ENCODE measurements around the gene USP35.

The USP35 gene

GRCh38 chr11:78193806-78194205 is 5.1 kb downstream of the USP35 start:
- peak in 2 of 42 donors; percentile 14 to 29 for DNase-seq
- intact Hi-C loops (cut with DNase I), result no loop called here

DNA sequence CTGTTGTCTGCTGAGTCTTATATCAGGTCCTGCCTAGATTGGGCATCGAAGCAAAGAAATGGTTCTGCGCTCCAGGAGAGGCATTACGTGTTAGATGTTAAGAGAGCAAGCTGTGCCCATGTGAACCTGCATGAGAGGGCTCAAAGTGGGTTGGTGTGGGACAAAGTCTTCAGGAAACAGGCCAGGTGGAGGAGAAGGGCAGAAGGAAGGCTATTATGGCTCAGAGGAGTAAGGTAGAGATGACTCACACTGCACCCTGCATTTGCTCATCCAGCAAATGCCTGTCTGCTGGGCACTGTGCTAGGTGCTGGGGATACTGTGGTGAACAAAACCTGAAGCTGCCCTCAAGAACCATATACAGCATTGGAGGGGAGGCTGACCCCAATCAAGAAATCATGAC is 5.8 kb downstream of the USP35 start:
- intact Hi-C loops (cut with DNase I), result no loop called here
- no peak for DNase-seq

DNA sequence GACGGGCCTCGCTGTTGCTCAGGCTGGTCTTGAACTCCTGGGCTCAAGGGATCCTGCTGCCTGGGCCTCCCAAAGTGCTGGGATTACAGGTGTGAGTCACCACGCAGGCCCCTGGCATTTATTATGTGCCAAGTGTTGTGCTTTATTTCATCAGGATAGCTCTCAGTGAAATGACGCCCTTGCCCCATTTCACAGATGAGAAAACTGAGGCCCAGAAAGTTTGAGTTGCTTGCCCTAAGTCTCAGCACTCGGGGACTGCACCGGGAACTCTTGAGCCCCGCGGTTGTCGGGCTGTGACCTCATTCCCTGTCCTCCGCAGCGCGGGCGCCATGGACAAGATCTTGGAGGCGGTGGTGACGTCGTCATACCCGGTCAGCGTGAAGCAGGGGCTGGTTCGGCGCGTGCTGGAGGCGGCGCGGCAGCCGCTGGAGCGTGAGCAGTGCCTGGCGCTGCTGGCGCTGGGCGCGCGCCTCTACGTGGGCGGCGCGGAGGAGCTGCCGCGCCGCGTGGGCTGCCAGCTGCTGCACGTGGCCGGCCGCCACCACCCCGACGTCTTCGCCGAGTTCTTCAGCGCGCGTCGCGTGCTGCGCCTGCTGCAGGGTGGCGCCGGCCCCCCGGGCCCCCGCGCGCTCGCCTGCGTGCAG is 7.3 kb downstream of the USP35 start:
- DNase-seq, result peak in 8 of 42 donors; percentile 1 to 48 (median 31)
- intact Hi-C loops (cut with DNase I), result no loop called here

DNA sequence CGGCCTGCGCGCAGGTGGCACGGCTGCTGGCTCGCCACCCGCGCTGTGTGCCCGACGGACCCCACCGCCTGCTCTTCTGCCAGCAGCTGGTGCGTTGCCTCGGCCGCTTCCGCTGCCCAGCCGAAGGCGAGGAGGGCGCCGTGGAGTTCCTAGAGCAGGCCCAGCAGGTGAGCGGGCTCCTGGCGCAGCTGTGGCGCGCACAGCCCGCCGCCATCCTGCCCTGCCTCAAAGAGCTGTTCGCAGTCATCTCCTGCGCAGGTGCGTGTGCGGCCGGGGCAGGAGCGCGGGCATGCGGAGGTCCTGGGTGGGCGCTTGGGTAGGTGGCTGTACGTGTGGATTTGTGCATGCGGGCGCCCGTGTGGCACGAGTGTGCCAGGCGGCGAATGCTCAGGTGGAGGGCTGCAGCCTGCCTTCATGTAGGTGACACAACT is 8.0 kb downstream of the USP35 start:
- peak in 1 of 42 donors; percentile 24 for DNase-seq
- intact Hi-C loops (cut with DNase I), result no loop called here

DNA sequence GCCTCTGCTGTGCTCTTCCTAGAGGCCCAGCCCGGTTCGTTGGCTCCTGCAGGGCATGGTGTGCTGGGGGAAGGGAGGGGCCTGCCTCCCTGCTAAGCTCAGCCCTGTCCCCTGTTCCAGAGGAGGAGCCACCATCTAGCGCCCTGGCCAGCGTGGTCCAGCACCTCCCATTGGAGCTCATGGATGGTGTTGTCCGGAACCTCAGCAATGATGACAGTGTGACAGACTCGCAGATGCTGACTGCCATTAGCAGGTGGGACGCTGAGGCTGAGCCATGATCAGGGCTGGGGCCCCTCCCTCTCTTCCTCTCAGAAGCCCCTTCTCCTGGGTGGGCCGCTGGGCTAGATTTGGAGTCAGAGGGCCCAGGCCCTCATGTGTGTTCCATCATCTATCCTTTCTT is 9.1 kb downstream of the USP35 start:
- peak in 1 of 42 donors; percentile 16 for DNase-seq
- intact Hi-C loops (cut with DNase I), result no loop called here

DNA sequence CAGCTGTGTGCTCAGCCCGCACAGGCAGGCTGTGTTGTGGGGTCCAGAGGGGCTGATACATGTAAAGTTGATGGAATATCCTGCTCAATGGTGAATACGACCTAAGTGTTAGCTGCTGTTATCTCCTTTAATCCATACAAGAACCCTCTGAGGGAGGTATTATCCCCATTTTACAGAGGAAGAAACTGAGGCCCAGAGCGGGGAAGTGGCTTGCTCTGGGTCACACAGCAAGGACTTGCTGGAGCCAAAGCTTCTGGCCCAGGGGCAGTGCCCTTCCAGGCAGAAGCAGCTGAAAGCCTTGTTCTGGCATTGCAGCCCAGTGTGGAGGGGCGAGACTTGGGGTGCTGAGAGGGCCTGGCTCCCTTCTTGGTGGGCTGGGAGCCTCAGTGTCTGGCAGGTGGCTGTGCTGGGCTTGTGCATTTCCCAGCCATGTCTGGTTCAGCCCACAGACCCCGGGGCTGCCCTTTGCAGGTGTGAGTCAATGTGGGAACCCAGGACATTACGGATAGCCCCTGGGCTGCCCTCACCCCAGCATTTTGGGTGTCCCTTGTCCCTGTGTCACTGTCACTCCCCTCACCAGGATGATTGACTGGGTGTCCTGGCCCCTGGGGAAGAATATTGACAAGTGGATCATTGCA is 10.4 kb downstream of the USP35 start:
- DNase-seq, result peak in 2 of 42 donors; percentile 1 to 7
- intact Hi-C loops (cut with DNase I), result no loop called here

GRCh38 chr11:78199653-78200015 is 10.9 kb downstream of the USP35 start:
- peak in 1 of 42 donors; percentile 5 for DNase-seq
- intact Hi-C loops (cut with DNase I), result no loop called here

DNA sequence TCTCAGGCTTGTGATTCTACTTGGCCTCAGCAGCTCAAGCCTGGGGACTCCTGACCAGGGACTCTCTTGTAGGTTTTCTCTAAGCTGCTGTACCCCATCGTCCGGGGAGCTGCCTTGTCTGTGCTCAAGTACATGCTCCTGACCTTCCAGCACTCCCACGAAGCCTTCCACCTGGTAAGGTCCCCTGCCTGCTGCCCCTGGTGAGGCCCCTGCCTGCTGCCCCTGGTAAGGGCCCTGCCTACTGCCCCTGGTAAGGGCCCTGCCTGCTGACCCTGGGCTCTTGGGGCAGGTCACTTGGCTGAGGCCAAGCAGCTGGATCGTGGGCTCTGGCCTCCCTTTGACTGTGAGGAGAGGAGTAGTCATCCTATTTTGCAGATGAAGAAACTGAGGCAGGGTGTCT is 11.3 kb downstream of the USP35 start:
- intact Hi-C loops (cut with DNase I), result no loop called here
- DNase-seq, result peak in 2 of 42 donors; percentile 0 to 13

GRCh38 chr11:78200553-78200952 is 11.8 kb downstream of the USP35 start:
- intact Hi-C loops (cut with DNase I), result no loop called here
- DNase-seq, result peak in 1 of 42 donors; percentile 8

- intact Hi-C loops (cut with DNase I), result no loop called here
- peak in 1 of 42 donors; percentile 4 for DNase-seq
These were observed 12.5 kb downstream of the USP35 start for GRCh38 chr11:78201096-78201818.

DNA sequence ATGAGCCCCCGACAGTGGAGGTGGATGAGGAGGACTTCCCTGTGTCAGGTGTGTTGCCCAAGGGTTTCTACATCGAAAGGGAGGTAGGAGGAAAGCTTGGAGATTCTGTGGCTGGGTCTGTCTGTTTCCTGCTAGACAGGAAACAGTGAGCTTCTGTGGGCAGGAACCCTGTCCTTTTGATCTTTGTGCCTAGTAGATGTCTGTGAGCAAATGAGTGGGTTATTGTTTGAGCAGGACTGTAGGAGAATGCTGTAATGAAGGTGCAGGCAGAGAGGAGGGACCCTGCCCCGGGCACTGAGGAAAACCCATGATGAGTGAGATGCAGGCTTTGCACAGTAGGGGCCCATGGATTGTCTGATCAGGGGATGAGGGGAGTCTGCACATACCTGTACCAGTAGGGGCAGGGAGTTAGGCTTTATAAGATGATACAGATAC is 14.0 kb downstream of the USP35 start:
- DNase-seq, result no peak
- intact Hi-C loops (cut with DNase I), result no loop called here

DNA sequence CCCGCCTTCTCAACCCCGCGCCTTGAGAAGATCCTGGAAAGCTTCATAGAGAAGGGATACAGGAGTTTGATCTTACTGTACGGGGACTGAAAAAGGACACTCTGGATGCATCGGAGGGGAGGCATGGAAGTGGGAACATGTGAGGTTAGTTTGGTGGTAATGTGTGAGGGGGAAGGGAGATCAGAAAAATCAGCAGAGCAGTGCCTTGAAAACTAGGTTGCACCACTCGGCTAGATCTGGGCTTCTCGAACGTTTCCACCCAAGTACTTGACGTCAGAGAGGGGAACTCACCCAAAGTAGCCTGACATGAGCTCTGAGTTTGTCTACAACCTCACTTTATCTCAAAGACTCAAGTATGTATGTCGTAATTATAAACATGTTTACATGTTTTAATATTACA is 14.5 kb downstream of the USP35 start:
- DNase-seq, result peak in 1 of 42 donors; percentile 3
- intact Hi-C loops (cut with DNase I), result no loop called here

GRCh38 chr11:78205256-78205655 is 16.5 kb downstream of the USP35 start:
- intact Hi-C loops (cut with DNase I), result no loop called here
- DNase-seq, result peak in 1 of 42 donors; percentile 1

DNA sequence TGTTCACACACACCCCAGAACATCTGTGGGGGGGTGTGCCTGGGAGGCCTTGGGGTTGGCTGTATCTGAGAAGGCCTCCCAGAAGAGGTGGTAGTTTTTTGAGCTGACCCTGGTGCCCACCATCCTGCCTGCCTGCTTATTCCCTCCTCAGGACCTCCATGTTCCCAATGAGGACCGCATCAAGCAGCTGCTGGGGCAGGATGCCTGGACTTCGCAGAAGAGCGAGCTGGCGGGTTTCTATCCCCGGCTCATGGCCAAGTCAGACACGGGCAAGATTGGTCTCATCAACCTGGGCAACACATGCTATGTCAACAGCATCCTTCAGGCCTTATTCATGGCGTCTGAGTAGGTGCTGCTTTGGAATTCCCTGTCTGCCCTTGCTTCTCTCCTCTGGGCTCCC is 17.0 kb downstream of the USP35 start:
- peak in 1 of 42 donors; percentile 0 for DNase-seq
- intact Hi-C loops (cut with DNase I), result no loop called here

- intact Hi-C loops (cut with DNase I), result no loop called here
- peak in 1 of 42 donors; percentile 1 for DNase-seq
These were observed 19.0 kb downstream of the USP35 start for GRCh38 chr11:78207532-78208256.

- peak in 1 of 42 donors; percentile 3 for DNase-seq
- intact Hi-C loops (cut with DNase I), result no loop called here
These were observed 19.8 kb downstream of the USP35 start for GRCh38 chr11:78208257-78209165.

DNA sequence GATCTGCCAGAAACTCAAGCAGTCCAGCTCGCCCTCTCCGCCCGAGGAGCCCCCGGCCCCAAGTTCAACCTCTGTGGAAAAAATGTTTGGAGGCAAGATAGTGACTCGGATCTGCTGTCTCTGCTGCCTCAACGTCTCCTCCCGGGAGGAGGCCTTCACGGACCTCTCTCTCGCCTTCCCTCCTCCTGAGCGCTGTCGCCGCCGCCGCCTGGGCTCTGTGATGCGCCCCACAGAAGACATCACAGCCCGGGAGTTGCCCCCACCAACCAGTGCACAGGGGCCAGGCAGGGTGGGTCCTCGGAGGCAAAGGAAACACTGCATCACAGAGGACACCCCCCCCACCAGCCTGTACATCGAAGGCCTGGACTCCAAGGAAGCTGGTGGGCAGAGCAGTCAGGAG is 20.8 kb downstream of the USP35 start:
- DNase-seq, result no peak
- intact Hi-C loops (cut with DNase I), result no loop called here

GRCh38 chr11:78210000-78210608 is 21.4 kb downstream of the USP35 start:
- intact Hi-C loops (cut with DNase I), result no loop called here
- DNase-seq, result peak in 1 of 42 donors; percentile 3
